HG03064 (cell line): ENCODE measurements around the gene RNF112.

Source experiments
- ATAC-seq: cut with Tn5 transposase; IDR thresholded peaks from one replicate; pipeline ENCODE4 v1.9.1; 2021; ENCODE audit warnings: low read depth; ENCODE audit not compliant: unreplicated experiment

The RNF112 gene, protein sequence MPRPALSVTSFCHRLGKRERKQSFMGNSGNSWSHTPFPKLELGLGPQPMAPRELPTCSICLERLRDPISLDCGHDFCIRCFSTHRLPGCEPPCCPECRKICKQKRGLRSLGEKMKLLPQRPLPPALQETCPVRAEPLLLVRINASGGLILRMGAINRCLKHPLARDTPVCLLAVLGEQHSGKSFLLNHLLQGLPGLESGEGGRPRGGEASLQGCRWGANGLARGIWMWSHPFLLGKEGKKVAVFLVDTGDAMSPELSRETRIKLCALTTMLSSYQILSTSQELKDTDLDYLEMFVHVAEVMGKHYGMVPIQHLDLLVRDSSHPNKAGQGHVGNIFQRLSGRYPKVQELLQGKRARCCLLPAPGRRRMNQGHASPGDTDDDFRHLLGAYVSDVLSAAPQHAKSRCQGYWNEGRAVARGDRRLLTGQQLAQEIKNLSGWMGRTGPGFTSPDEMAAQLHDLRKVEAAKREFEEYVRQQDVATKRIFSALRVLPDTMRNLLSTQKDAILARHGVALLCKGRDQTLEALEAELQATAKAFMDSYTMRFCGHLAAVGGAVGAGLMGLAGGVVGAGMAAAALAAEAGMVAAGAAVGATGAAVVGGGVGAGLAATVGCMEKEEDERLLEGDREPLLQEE

DNA sequence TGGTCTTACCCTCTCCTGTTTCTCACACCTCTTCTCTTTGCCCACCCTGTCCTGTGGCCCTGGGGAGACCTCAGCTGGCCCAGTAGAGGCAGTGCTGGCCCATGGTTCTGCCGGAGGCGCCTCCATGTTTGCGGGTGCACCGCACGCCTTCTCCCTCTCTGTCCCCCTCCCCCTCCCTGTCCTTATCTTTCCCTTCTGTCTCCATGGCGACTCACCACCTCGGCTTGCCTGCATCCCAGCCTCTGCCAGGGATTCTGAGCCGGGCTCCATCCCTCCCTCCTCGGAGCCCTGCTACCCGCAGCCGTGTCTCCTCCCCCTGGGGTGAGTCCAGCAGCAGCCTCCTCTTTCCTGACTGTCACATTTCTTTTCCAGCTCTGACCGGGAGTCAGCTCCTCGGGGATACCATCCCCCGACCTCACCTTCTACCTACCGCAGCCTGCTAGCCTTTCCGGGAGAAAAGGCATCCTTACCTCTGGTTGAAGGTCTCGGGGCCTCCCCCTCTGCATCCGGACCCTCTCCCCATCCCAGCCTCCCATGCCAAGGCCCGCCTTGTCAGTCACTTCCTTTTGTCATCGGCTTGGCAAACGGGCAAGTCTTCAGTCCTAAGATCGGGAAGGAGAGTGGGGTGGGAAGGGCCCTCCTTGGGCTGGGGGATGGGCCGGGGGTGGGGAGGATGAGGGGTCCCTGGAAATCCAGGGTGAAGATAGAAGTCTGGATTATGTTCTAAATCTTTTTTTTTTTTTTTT, at the start of gene RNF112:
Gene RNF112, plus strand, starts transcription at position 358 of the 746 bp plus-strand sequence. Its CDS starts 177 bp downstream, at position 535.
- ATAC-seq, result no peak

DNA sequence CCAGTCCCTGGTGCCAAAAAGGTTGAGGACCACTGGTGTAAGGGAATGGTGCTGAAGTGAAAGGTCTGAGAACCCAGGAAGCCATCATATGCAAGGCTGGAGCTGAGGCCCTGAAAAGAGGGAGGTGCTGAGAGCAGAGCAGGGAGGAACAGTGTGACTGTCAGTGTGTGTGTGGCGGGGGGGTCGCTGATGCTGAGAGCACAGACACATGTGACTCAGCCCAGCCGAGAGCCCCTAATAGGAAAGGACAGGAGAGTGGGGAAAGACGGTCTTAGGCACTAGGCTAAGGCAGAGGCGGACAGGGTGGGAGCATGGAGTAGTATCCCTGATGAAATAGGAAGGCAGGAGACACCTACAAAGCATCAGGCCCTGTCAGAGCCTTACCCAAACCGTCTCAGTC, 49.7 kb upstream of the RNF112 start:
- ATAC-seq, result no peak

DNA sequence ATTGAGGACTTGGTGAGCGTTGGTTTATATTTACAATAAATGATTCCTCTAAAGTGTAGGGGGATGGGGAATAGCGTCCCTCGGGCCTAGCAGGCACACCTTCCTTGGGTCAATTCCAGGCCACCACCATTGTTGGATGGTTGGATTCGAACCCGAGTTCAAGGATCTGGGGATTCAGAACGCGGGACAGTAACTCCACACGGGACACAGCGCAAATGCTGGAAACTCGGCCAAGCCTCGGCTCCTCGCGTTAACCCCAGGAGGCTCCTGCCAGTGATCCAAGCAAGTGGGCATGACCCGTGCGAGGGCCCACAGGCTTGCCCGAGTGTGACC, 49.1 kb upstream of the RNF112 start:
- ATAC-seq, result no peak

DNA sequence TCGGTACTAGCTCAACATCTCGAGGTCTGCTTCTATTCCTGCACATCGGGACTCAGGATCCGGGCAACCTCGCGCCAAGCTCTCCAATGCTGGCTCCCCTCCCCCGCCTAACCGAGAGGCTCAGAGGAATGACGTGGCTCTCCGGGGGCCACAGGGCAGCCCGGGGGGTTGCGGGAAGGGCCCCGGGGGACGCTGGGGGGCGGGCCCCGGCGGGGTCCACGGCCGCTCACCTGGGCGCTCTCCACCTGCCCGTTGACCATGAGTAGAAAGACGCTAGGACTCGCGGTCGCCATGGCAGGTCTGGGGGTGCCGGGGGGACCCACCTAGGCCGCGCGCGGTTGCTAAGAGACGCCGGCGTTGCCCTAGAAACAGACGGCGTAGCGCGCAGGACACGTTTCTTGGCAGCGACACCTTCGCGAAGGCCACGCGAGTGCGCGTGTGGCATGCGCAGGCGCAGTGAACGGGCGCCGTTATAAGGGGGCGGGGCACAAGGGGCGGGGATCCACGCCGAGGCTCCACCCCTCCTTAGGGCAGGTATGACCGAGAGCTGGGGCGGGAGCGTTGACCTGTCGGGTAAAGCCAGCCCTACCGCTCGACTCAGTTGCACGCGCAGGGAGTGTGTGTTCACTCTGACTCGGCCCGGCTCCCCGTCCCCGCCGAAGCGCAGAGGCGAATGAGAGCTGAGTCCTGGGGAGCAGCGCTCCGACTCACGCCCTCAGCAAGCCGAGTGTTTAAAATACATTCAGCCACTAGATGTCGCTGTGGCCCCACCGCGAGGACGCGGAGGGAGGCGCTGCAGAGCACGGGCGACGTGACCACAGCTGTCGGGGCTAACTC, 48.5 kb upstream of the RNF112 start, which contains the start of gene B9D1:
Gene B9D1, minus strand, starts transcription at position 447 of the 837 bp plus-strand sequence. Its CDS starts 154 bp downstream, at position 293.
- ATAC-seq, result peak; percentile 79

DNA sequence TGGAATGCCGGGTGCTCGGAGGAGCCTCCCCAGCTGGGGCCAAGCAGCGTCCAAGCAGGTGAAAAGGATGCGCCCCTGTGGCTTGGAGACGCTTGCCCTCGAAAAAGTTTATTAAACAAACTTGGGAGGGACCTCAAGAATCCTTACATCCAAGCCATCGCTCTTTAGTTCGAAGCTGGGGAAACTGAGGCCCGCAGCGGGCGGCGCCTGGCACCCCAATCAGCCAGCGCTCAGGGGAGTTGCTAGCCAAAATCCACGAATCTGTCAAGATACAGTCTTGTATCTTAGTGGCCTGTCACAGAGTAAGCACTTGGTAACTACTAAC, 48.0 kb upstream of the RNF112 start:
- ATAC-seq, result no peak

DNA sequence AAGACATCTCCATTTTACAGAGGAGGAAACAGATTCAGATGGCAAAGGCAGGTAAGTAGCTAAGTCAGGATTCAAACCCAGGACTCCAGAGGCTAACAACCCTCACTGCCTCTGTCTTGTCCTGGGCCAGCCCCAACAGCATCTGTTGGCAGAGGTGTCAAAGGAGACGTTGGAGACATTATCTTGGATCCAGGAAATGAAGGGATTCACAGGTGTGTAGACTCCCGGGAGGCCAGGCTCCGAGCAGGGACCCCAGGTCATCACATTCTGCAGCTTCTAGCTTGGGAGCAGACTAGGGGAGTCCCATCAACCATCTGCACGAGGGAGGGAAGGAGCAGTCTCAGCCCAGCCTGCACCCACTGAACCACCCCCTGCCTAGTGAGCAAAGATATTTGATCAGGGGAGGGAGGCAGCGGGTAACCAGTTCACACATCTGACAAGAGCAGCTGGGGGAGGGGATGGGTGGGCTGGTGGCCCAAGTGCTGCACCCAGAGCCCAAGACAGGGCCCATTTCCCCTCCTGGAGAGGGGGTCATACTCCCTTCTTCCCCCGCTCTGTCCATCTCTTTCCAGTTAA, 47.5 kb upstream of the RNF112 start:
- ATAC-seq, result no peak

DNA sequence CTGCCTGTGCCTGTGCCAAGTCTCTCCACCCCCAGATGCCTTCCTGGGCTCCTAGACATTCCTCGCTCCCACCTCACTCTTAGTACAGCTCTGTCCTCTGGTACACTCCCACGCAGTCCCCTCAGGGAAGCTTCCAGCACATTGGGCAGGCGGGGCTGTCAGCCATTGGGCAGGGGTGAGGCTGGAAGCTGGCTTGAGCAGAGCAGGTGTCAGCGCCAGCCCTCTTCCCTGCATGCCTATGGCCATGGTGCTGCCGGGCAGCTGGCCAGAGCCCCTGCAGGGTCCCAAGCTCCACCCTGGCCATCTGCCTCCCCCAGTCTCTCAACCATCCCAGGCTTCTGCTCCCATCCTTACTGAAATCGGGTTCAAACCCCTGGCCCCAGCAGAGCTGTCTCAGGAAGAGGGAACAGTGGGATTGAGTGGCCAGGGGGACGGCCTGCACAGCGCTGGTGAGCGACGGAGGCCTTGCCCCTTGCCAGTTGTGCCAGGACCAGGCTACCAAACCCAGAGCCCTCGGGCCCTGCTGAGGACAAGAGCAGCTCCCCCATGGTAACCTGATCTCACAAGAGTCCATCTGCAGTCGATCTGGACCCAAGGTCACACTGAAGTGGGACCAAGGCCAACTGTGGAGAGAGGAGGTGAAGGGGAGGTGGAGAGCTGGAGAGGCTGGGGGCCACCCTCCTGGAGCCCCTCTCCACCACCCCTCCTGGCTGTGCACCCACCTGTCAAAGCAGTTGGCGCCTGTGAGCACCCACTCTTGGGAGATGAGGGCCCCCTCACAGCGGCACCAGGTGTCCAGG, 46.1 kb upstream of the RNF112 start:
- ATAC-seq, result no peak

DNA sequence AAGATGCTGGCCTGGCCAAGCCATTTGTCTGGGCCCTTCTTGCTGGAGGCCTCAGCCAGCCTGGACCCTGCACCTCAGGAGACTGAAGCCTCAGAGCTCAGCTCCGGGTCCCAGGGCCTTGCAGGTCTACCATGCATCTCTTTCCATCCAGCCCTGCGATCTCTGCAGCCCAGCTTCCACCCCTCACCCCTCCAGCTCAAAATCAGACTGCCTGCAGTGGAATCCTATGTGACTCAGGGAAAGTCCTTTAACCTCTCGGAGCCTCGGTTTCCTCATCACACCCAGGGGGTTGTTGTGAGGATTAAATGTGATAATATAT, 45.6 kb upstream of the RNF112 start:
- ATAC-seq, result no peak

DNA sequence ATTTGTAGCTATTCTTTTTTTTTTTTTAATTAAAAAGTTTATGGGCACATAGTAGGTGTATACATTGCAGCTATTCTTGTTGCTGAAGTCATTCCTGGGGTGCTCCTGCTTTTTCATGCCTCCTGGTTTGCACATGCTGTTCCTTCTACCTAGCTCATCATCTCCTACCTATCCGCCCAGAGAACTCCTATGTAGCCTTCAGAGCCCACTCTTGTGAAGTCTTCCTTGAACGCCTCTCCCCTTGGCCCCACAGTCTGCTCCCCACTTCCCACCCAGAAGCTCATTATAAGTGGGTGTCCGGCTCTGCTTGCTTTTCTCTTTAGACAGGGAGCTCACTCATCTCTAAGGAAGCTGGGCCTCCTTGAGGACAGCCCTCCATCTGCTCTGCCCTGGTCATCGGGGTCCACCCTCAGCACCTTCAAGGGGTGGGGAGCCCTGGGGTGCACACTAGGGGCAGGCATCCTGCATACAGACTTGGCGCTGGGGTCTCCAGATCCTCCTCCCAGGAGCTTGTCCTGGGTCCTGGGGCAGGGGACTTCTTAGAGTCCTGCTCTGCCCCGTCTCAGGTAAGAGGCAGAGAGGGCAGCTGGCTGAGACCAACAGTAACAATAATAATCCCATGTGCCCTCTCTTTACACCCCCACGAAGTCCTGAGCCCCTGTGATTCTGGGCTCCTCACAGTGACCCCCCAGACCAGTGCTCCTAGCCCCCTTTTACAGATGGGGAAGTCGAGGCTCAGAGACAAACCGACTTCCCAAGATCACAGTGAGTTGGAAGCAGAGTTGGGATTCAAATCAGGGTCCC, 45.0 kb upstream of the RNF112 start:
- no peak for ATAC-seq

DNA sequence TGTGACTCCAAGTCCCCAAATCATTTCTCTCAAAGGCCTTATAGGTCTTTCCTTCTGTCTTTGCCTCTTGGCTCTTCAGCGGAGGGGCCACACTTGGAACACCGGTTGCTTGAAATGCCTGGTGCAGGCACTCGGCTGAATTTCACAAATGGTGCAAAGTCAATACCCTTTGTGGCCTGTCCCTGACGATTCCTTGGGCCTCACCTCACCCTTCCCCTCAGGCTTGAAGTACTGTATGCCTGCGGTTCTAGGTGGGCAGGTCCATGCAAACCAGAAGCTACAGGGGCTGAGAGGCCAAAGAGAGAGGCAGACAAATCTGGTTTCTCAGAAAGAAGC, 44.4 kb upstream of the RNF112 start:
- ATAC-seq, result no peak

DNA sequence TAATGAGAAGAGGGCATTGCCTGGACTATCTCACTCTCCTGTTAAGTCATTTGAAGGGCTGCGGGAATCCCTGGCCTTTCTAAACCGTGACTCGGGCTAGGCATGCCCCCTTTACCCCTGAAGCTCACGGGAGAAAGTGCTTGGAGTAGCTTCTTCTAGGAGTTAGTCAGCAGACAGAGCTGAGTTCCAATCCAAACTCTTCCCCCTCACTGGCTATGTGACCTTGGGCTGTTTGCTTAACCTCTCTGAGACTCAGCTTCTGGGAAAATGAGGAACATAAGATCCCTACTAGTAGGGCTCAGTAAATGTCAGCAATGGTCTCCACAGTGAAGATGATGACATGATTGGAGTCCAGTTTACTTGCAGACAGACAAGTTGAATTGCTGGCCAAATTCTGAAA, 42.8 kb upstream of the RNF112 start:
- ATAC-seq, result no peak

DNA sequence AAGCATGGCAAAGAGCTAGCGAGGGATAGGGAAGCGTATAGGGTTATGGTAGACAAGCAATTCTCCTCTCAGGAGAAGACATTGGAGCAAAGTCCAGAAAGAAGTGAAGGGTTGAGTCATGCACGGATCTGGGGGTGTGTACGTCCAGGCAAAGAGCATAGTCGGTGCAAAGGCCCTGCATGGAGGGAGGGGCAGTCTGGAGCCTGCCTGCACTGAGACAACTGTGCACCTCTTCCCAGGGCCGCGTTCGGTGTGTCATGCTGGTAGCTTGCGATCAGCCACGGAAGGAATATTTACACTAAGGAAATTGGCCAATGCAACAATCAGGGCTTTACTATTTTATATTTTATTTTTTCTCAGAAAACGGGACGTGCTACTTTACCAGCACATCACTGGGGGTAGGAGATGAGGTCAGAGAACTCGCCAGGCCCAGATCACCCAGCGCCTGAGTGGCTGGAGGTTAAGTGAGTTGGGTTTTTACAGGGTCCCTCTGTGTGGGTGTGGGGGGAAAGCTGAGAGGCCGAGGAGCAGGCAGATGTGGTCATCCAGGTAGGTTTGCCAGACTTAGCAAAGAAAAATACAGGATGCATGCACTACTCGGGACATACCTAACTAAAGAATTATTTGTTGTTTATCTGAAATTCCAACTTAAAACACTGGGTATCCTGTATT, 41.8 kb upstream of the RNF112 start:
- ATAC-seq, result no peak

DNA sequence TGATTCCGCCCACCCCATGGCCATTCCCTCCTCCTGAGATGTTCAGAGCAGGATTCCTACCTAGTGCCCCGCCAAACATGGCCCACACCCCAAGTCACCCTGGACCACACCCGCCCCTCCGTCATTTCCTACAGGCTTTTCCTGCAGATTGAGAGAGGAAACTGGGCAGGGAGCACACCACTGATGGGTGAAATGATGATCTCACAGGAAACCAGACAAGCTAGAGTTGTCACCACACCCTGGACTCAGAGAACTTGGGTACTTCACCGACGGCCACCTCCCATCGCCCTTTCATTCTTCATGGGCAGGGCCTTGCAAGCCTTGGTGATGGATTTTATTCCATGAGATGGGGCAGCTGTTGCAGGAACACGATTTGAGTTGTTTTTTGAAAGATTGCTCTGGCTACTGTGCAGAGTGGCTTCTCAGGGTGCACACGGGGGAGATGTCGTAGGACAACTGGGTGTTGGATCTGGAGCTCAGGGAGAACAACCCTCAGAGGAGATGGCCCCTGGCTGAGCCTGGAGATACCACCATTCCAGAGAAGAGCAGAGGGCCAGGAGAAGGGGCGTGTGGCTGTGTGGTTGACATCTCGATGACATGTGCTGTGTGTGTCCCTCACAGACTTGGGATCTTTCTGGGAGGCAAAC, 41.1 kb upstream of the RNF112 start:
- no peak for ATAC-seq

DNA sequence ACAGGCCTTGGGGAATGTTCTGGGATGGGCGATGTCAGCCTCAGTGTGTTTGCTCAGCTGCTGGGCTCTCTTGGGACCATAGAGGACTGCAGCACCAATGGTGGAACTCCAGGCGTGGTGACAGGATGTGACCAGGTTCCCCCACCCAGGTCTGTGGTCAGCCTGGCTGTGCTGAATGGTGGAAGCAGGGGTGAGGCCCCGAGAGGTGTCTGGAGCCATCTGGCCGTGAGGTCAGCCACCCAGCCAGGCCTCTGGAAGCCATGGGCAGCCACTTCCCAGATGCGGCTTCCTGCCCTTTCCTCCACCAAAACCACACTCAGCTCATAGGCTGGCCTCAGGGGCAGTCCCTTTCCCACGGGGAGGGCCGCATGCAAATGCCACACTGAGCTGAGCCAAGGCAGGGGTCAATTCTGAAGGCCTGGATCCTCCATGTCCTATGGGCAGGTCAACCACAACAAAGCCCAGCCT, 40.5 kb upstream of the RNF112 start:
- ATAC-seq, result no peak

DNA sequence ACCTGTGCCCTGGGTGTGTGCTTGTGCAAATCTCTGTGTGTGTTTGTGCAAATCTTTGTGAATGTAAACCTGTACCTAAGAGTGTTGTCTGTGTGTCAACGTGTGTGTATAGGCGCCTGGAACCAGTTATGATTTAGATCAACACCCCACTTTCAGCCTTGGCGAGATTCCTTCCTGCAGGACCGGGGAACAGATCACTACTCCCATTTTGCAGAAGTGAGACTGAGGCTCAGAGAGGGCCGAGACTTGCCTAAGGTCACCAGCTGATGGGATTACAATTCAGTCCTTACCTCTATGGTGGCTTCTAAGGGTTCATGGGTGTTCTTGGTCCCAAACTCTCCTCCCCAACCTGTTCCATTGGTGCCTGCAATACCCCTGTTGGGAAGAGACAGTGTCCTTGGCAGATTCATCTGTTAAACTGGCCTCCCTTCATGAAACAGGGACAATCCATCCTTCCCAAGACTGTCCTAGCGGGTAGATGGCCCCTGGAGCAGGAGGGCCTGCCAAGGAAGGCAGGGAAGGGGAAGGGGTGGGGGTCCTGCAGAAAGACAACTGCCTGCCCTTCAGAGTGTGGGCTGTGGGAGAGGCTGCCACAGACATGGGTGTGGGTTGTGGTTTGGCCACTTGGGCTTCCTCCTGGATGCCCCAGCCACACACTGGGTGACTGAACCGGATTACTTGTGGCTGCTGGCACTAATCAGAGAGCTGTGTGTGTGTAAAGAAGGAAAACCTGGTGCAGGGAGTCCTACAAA, 39.6 kb upstream of the RNF112 start:
- ATAC-seq, result no peak

DNA sequence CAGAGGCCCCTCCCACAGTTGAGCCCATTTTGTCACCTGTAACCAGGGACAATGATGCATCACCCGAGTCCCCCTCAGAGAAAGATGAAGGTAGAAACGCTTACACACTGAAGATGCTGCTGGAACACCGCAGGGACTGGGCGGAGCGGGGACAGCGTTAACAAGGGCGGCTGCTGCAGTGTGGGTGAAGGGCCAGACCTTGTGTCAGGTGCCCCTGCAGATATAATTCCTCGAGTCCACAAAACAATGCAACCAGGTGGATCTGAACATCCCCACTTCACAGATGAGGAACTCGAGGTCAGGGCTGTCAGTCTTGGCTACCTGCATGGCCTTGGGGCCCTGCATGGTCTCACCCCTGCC, 39.0 kb upstream of the RNF112 start:
- no peak for ATAC-seq

DNA sequence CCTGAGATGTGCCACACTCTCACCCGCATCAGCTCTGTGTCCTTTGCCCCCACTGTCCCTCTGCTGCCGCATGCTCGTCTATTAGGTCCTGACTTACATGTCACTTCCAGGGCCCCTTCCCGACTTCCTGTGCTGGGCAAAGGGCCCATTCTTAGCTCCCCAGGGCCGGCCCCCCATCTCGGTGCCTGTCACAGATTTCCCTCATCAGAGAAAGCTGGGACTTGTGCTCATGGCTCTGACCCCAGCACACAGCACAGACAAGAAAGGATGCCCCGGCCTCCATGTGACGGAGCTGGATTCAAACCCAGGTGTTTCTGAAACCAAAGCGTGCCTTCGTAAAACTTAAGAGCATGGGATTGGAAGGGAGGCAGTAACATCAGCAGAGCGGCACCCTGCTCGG, 38.6 kb upstream of the RNF112 start:
- no peak for ATAC-seq
